Mucosa of rectum (tissue), 2 donors: ENCODE measurements around the gene GRM5.

Source experiments
- H3K27ac ChIP-seq, 2 donors: one replicate each; pipeline ENCODE4 v1.7.0; 2013; ENCODE audit warnings: inconsistent platforms in 2 of 2, low read depth in 2 of 2, low read length in 2 of 2
- H3K27me3 ChIP-seq, 2 donors: one replicate each; pipeline ENCODE4 v1.7.0; 2013; ENCODE audit warnings: low read length in 2 of 2; ENCODE audit not compliant: control insufficient read depth in 2 of 2, insufficient read depth in 2 of 2
- H3K36me3 ChIP-seq, 2 donors: one replicate each; pipeline ENCODE4 v1.7.0; 2013; ENCODE audit warnings: low read length in 2 of 2; ENCODE audit not compliant: control insufficient read depth in 2 of 2, insufficient read depth in 2 of 2
- H3K4me1 ChIP-seq, 2 donors: one replicate each; pipeline ENCODE4 v1.7.0; 2013; ENCODE audit warnings: low read length in 2 of 2, mild to moderate bottlenecking in 1 of 2; ENCODE audit not compliant: control insufficient read depth in 2 of 2, insufficient read depth in 2 of 2
- H3K4me3 ChIP-seq, 2 donors: one replicate each; pipeline ENCODE4 v1.7.0; 2013; ENCODE audit warnings: low read length in 2 of 2
- H3K9ac ChIP-seq, 2 donors: one replicate each; pipeline ENCODE4 v1.7.0; 2013; ENCODE audit warnings: low read length in 2 of 2, low read depth in 1 of 2, mild to moderate bottlenecking in 1 of 2
- H3K9me3 ChIP-seq, 2 donors: one replicate each; pipeline ENCODE4 v1.7.0; 2013; ENCODE audit warnings: low read length in 2 of 2; ENCODE audit not compliant: control insufficient read depth in 2 of 2
- donor health status: healthy.
- donor health status: Normal muscosa, but diverticular disease.

GRM5 gene

GRCh38 chr11:88770475-88771079, 295.2 kb downstream of the GRM5 start:
- Histone ChIP-seq H3K4me3 (no peak overlapping the region), H3K9me3 (no peaks in the 10 kb centered on the region), H3K4me1 (no peaks in the 10 kb centered on the region), H3K9ac (no peak overlapping the region), H3K36me3 (no peaks in the 10 kb centered on the region), H3K27me3 (no peaks in the 10 kb centered on the region), H3K27ac (no peak overlapping the region)

- Histone ChIP-seq H3K27ac (no peak overlapping the region), H3K4me3 (no peak overlapping the region), H3K9ac (no peak overlapping the region)
These were observed 321.6 kb downstream of the GRM5 start for GRCh38 chr11:88744140-88744539.

DNA sequence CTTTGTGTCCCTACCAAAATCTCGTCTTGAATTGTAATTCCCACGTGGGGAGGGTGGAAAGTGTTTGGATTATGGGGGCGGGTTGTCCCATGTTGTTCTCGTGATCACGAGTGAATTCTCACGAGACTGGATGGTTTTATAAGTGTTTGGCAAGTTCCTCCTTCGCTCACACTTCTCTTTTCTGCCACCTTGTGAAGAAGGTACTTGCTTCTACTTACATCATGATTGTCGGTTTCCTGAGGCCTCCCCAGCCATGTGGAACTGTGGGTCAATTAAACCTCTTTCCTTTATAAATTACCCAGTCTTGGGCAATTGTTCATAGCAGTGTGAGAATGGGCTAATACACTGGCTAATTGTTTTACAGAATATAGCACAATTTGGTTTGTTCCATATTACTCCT, 326.3 kb downstream of the GRM5 start:
- H3K27ac ChIP-seq = no peak overlapping the region
- H3K9me3 ChIP-seq = no peaks in the 10 kb centered on the region
- no peaks in the 10 kb centered on the region for H3K27me3 ChIP-seq
- no peaks in the 10 kb centered on the region for H3K4me1 ChIP-seq
- H3K36me3 ChIP-seq = no peaks in the 10 kb centered on the region
- H3K4me3 ChIP-seq = no peak overlapping the region
- H3K9ac ChIP-seq = no peak overlapping the region

More at GRCh38 chr11:88744140-88744539, 321.6 kb downstream of the GRM5 start:
- no peaks in the 10 kb centered on the region for H3K36me3 ChIP-seq
- H3K4me1 ChIP-seq = no peaks in the 10 kb centered on the region
- H3K9me3 ChIP-seq = no peaks in the 10 kb centered on the region
- H3K27me3 ChIP-seq = no peaks in the 10 kb centered on the region

DNA sequence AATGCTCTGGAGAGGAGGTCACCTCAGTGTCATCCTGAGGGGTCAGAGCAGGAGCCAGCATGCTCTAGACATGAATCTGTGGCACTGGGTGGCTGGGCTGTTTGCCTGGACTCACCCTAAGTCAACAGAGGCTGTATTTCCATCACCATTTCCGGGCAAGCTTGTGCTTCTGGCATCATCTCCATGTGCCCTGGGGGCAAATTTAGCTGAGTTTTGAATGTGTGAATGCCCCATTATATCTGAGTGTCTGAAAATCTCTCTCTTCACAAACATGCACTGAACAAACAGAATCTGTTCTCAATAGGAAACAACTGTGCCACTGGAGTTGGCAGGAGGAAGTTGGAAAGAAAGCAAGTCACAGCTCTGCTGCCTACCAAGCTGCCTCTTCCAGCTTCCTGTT, 356.2 kb downstream of the GRM5 start:
- Histone ChIP-seq H3K4me3 (no peak overlapping the region), H3K4me1 (no peaks in the 10 kb centered on the region), H3K36me3 (no peaks in the 10 kb centered on the region), H3K9me3 (no peaks in the 10 kb centered on the region), H3K27ac (no peak overlapping the region), H3K27me3 (no peaks in the 10 kb centered on the region), H3K9ac (no peak overlapping the region)

DNA sequence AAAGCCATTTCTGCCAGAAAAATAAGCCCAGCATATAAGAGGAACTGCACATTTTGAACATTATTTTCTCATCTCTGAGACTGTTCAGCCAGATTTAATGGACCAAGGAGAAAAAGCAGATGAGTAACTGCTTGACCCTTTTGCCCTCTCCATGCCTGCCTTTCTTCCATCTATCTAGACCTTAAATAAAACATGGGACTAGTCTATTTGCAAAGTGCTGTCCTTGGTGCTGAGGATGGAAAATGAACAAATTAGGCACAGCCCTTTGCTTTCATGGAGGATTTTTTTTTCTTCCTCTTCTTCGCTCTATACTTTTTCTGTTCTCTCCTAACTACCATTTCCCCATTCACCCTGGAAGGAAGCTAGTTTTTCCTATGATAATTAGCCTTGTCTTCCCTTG, 361.3 kb downstream of the GRM5 start:
- Histone ChIP-seq H3K4me1 (no peaks in the 10 kb centered on the region), H3K27ac (no peak overlapping the region), H3K9ac (no peak overlapping the region), H3K27me3 (no peaks in the 10 kb centered on the region), H3K9me3 (no peaks in the 10 kb centered on the region), H3K36me3 (no peaks in the 10 kb centered on the region), H3K4me3 (no peak overlapping the region)

GRCh38 chr11:88701816-88702215, 364.0 kb downstream of the GRM5 start:
- Histone ChIP-seq H3K27me3 (no peaks in the 10 kb centered on the region), H3K36me3 (no peaks in the 10 kb centered on the region), H3K9ac (no peak overlapping the region), H3K27ac (no peak overlapping the region), H3K9me3 (no peaks in the 10 kb centered on the region), H3K4me1 (no peaks in the 10 kb centered on the region), H3K4me3 (no peak overlapping the region)

DNA sequence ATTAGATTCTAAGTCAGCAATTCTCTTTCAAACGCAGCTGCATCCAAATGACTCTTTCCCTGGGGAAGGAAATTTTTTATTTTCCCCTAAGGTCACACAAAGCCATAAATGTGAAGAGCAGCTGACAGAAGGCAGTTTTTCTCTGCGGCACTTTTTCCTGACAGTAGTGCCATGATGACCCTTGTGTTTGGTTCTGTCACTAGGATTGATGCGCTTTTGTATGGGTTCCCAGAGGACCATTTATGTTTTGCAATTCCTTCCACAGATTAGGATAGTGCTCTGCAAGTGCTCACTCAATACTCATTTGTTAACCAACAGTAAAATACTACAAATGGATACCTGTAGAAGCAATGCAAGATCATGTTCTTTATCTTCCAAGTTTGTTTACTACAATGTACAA, 368.6 kb downstream of the GRM5 start:
- H3K36me3 ChIP-seq = no peaks in the 10 kb centered on the region

DNA sequence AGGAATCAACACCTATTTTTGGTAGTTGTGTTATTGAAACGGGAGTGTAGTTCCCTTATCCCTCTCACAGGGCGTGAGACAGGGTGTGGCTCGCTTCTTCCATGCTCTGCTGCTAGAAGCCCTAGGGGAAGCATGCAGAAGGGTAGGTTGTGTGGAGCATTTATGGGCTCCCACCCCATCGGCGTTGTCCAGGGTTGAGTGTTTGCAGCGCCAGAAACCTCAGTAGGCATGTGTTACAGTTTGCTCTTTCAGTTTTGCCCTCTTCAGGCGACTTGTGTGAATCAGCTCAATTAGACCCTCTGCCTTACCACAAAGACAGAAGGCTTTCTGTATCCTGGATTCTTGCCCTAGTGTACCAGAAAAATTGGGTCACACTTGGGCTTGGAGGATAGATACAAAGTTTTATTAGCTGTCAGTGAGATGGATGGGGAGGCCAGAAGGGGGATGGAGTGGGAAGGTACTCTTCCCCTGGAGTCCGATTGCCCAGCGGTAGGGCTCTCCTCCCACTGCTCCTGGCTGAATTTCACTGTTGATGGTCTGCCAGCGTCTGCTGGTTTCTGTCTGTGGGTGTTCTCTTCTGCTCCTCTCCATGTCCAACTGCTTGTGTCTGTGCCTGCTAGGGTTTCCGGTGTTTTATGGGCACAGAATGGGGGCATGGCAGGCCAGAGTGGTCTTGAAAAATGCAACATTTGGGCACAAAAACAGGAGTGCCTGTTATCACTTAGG, 369.9 kb downstream of the GRM5 start:
- Histone ChIP-seq H3K4me1 (peaks cover 0 to 4% of the 10 kb centered on the region in 2 donors), H3K9ac (no peak overlapping the region), H3K4me3 (no peak overlapping the region), H3K27me3 (no peaks in the 10 kb centered on the region), H3K9me3 (no peaks in the 10 kb centered on the region), H3K36me3 (no peaks in the 10 kb centered on the region), H3K27ac (no peak overlapping the region)

More for the DNA sequence above, 368.6 kb downstream of the GRM5 start:
- Histone ChIP-seq H3K4me3 (no peak overlapping the region), H3K27ac (no peak overlapping the region), H3K9me3 (no peaks in the 10 kb centered on the region), H3K27me3 (no peaks in the 10 kb centered on the region), H3K9ac (no peak overlapping the region), H3K4me1 (no peaks in the 10 kb centered on the region)

GRCh38 chr11:88692306-88693086, 373.3 kb downstream of the GRM5 start:
- H3K9me3 ChIP-seq = no peaks in the 10 kb centered on the region
- peaks cover 2 to 10% of the 10 kb centered on the region in 2 donors for H3K4me1 ChIP-seq
- H3K27ac ChIP-seq = no peak overlapping the region
- no peaks in the 10 kb centered on the region for H3K27me3 ChIP-seq
- no peaks in the 10 kb centered on the region for H3K36me3 ChIP-seq
- H3K4me3 ChIP-seq = no peak overlapping the region
- no peak overlapping the region for H3K9ac ChIP-seq

GRCh38 chr11:88689548-88690240, 376.1 kb downstream of the GRM5 start:
- H3K27ac ChIP-seq = peak overlapping the region; percentile 65 to 69

More at GRCh38 chr11:88689548-88690240, 376.1 kb downstream of the GRM5 start:
- Histone ChIP-seq H3K4me3 (no peak overlapping the region), H3K36me3 (no peaks in the 10 kb centered on the region), H3K9ac (peak overlapping the region in 1 of 2 donors; percentile 23), H3K27me3 (no peaks in the 10 kb centered on the region), H3K4me1 (peaks cover 2 to 10% of the 10 kb centered on the region in 2 donors), H3K9me3 (no peaks in the 10 kb centered on the region)
